ACHN (cell line): ENCODE data around the gene UBE2V1.
"Not testable (repeated sequence)": the region's sequence is repeated elsewhere in the genome, so short reads cannot be mapped to it uniquely, and the experiment has no call there.

Experiments used
- DNase-seq: peaks from one replicate; pipeline ENCODE4 v3.0.0-alpha.2; 2015
- in situ Hi-C: cut with HindIII; loops from 2 replicates; pipeline ENCODE4 v1.10.0; 2017; ENCODE audit warnings: low sequenced_read_pairs, low pct_ligation_motif_present, low pct_unique_long_range_greater_than_20kb

UBE2V1 gene

GRCh38 chr20:50101887-50102286 is 11.1 kb downstream of the UBE2V1 start:
- DNase-seq, result no peak
- in situ Hi-C loops, result no loop called here

GRCh38 chr20:50101281-50101680 is 11.7 kb downstream of the UBE2V1 start:
- DNase-seq, result no peak

GRCh38 chr20:50100552-50100951 is 12.4 kb downstream of the UBE2V1 start:
- in situ Hi-C loops, result no loop called here

More at GRCh38 chr20:50101281-50101680, 11.7 kb downstream of the UBE2V1 start:
- in situ Hi-C loops, result no loop called here

GRCh38 chr20:50099565-50099991 is 13.4 kb downstream of the UBE2V1 start:
- in situ Hi-C loops, result no loop called here
- no peak for DNase-seq

More at GRCh38 chr20:50100552-50100951, 12.4 kb downstream of the UBE2V1 start:
- DNase-seq, result no peak

GRCh38 chr20:50099113-50099512 is 13.8 kb downstream of the UBE2V1 start:
- in situ Hi-C loops, result no loop called here
- no peak for DNase-seq

- DNase-seq, result no peak
- in situ Hi-C loops, result no loop called here
These were observed 14.7 kb downstream of the UBE2V1 start for GRCh38 chr20:50098259-50098658.

GRCh38 chr20:50097843-50098242 is 15.1 kb downstream of the UBE2V1 start:
- in situ Hi-C loops, result no loop called here
- DNase-seq, result no peak

- DNase-seq, result no peak
- in situ Hi-C loops, result no loop called here
These were observed 16.7 kb downstream of the UBE2V1 start for GRCh38 chr20:50096237-50096636.

- in situ Hi-C loops, result no loop called here
- DNase-seq, result no peak
These were observed 17.4 kb downstream of the UBE2V1 start for GRCh38 chr20:50095476-50096078.

GRCh38 chr20:50094522-50094921 is 18.4 kb downstream of the UBE2V1 start:
- no peak for DNase-seq
- in situ Hi-C loops, result no loop called here

- no peak for DNase-seq
- in situ Hi-C loops, result no loop called here
These were observed 19.7 kb downstream of the UBE2V1 start for GRCh38 chr20:50093240-50093639.

GRCh38 chr20:50092436-50092835 is 20.5 kb downstream of the UBE2V1 start:
- in situ Hi-C loops, result no loop called here
- DNase-seq, result no peak

GRCh38 chr20:50089787-50090177 is 23.2 kb downstream of the UBE2V1 start:
- no peak for DNase-seq
- in situ Hi-C loops, result no loop called here

- DNase-seq, result no peak
- in situ Hi-C loops, result no loop called here
These were observed 23.7 kb downstream of the UBE2V1 start for GRCh38 chr20:50089140-50089786.

- DNase-seq, result no peak
- in situ Hi-C loops, result no loop called here
These were observed 24.9 kb downstream of the UBE2V1 start for GRCh38 chr20:50088022-50088421.

GRCh38 chr20:50085481-50086365 is 27.2 kb downstream of the UBE2V1 start:
- in situ Hi-C loops, result no loop called here
- DNase-seq, result peak; percentile 57

GRCh38 chr20:50085146-50085480 is 27.8 kb downstream of the UBE2V1 start:
- no peak for DNase-seq
- in situ Hi-C loops, result no loop called here

- in situ Hi-C loops, result no loop called here
- DNase-seq, result no peak
These were observed 29.9 kb downstream of the UBE2V1 start for GRCh38 chr20:50083034-50083433.

- in situ Hi-C loops, DNase-seq: not testable (repeated sequence)
These were observed 30.9 kb downstream of the UBE2V1 start for GRCh38 chr20:50082056-50082455.
